ENCODE results near the gene HES6.

Gene HES6

DNA sequence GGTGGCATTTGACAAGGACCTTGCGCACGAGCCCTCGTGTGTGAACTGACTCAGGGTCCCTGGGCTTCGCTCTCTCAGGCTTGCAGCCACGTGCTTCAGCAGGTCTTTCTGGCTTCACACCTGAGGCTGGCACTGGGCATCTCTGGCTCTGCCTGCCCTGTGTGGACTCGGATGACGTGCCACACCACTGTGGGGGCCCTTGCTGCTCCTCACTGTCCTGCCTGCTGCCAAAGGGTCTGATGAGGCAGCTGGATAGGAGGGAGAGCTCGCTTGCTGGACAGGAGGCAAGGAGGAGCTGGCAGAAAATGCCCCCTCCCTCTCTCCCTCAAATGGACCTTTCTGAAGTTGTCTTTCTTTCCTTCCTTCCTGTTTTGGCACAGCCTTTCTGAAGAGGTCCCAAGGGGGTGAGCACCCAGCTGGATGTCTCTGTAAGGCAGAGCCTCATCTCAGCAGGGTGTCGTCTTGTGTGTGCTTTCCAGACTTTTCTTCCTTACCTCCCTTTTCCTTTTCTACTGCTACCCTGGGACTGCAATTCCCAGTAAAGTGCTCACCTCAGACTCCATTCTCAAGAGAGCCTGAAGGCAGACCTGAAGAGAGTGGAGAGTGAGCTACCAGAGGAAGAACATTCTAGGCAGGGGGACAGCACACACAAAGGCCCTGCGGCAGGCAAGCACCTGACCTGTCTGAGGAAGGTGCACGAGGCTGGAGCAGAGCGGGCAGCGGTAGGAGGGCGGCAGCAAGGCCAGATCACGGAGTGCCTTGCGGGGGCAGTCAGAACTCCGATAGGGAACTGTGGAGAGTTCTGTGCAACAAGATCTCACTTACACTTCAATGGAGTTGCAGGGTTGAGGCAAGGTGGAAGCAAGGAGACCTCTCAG lies 43.3 kb upstream of the HES6 start:
- no peak for TF ChIP-seq TAF1 (IDR thresholded peaks at IDR 0.05; ENCODE audit: borderline replicate concordance, insufficient read depth, low read length)
- no peak for TF ChIP-seq SIN3A (IDR thresholded peaks at IDR 0.05; ENCODE audit: borderline replicate concordance, insufficient read depth, low read length)
- TF ChIP-seq, protein P1, sequence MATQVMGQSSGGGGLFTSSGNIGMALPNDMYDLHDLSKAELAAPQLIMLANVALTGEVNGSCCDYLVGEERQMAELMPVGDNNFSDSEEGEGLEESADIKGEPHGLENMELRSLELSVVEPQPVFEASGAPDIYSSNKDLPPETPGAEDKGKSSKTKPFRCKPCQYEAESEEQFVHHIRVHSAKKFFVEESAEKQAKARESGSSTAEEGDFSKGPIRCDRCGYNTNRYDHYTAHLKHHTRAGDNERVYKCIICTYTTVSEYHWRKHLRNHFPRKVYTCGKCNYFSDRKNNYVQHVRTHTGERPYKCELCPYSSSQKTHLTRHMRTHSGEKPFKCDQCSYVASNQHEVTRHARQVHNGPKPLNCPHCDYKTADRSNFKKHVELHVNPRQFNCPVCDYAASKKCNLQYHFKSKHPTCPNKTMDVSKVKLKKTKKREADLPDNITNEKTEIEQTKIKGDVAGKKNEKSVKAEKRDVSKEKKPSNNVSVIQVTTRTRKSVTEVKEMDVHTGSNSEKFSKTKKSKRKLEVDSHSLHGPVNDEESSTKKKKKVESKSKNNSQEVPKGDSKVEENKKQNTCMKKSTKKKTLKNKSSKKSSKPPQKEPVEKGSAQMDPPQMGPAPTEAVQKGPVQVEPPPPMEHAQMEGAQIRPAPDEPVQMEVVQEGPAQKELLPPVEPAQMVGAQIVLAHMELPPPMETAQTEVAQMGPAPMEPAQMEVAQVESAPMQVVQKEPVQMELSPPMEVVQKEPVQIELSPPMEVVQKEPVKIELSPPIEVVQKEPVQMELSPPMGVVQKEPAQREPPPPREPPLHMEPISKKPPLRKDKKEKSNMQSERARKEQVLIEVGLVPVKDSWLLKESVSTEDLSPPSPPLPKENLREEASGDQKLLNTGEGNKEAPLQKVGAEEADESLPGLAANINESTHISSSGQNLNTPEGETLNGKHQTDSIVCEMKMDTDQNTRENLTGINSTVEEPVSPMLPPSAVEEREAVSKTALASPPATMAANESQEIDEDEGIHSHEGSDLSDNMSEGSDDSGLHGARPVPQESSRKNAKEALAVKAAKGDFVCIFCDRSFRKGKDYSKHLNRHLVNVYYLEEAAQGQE (IDR thresholded peaks at IDR 0.05; ENCODE audit: insufficient read depth in 1 of 2, low read depth in 2 of 2, low read length in 2 of 2): no peak
- TF ChIP-seq FOXP2 (optimal IDR thresholded peaks at IDR 0.05; ENCODE audit: borderline replicate concordance, extremely low read depth, extremely low read length, insufficient read depth): no peak
- no peak for TF ChIP-seq POLR2AphosphoS5 (IDR thresholded peaks at IDR 0.05; ENCODE audit: low read depth, low read length)

DNA sequence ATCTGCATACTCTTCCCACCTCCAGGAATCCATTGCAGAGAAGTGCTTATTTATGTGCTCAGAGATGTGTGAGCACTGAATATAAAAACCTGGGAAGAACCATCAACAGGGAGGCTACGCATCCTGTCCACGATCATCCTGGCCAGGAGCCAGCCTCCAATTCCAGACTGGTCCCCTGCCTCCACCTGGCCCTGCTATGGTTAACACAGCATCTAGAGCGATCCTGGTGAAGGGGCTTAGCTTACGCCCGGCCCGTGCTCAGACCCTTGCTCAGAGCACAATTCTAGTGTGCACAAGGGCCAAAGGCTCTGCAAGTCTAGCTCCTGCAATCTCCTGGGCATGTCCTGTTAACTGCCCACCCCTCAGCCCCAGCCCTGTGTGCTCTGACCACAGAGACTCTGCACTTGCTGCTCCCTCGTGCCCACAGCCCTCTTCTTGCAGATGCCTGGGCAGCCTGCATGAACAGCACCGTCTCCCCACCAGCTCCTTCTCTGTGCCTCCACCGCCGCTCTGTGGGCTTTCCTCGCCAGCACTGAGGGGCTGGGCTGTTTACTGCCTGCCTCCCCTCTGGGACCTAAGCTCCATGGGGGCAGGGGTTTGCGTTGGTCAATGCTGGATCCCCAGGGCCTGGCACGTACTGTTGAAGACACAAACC lies 42.1 kb upstream of the HES6 start:
- TF ChIP-seq SIN3A (IDR thresholded peaks at IDR 0.05; ENCODE audit: borderline replicate concordance, insufficient read depth, low read length) (no peak), POLR2AphosphoS5 (IDR thresholded peaks at IDR 0.05; ENCODE audit: low read depth, low read length) (no peak), FOXP2 (optimal IDR thresholded peaks at IDR 0.05; ENCODE audit: borderline replicate concordance, extremely low read depth, extremely low read length, insufficient read depth) (no peak)

DNA sequence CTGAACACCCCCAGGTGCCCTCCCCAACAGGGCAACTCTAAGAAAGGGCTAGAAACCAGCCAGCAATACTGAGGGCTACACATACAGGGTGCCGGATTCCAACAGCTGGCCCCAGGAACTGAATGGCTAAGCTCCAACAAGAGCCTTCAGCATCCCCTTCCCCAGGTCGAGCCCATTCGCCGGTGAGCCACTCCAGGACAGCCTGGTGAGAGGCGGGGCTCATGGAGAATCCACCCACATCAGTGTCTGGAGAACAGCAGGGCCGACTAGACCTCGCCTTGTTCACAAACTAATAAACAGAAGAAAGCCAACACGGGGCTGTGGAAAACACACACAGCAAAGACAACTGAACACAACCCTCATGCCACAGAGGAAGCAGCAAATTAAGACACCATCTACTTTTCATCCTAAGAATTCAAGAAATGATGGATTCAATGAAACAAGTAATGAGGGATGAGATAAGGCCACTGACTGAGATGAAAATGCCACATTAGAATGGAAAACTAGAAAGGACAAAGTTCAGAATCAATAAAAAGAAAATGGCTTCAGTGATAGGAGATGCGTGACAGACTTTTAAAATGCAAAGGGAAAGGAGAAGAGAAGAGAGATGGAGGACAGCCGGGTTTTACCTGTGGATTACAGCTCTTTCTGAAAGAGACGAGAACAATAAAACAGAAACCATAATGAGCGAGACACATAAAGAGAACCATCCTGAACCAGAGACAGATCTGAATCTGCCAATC lies 40.4 kb upstream of the HES6 start:
- TF ChIP-seq TAF1 (IDR thresholded peaks at IDR 0.05; ENCODE audit: borderline replicate concordance, insufficient read depth, low read length) (no peak), POLR2AphosphoS5 (IDR thresholded peaks at IDR 0.05; ENCODE audit: low read depth, low read length) (no peak), FOXP2 (optimal IDR thresholded peaks at IDR 0.05; ENCODE audit: borderline replicate concordance, extremely low read depth, extremely low read length, insufficient read depth) (no peak), SIN3A (IDR thresholded peaks at IDR 0.05; ENCODE audit: borderline replicate concordance, insufficient read depth, low read length) (no peak)
- TF ChIP-seq, protein P1 (IDR thresholded peaks at IDR 0.05; ENCODE audit: insufficient read depth in 1 of 2, low read depth in 2 of 2, low read length in 2 of 2): no peak

- TF ChIP-seq TAF1 (IDR thresholded peaks at IDR 0.05; ENCODE audit: borderline replicate concordance, insufficient read depth, low read length): no peak
- TF ChIP-seq POLR2AphosphoS5 (IDR thresholded peaks at IDR 0.05; ENCODE audit: low read depth, low read length): no peak
Measured at GRCh38 chr2:238279324-238279682, 39.5 kb upstream of the HES6 start.

DNA sequence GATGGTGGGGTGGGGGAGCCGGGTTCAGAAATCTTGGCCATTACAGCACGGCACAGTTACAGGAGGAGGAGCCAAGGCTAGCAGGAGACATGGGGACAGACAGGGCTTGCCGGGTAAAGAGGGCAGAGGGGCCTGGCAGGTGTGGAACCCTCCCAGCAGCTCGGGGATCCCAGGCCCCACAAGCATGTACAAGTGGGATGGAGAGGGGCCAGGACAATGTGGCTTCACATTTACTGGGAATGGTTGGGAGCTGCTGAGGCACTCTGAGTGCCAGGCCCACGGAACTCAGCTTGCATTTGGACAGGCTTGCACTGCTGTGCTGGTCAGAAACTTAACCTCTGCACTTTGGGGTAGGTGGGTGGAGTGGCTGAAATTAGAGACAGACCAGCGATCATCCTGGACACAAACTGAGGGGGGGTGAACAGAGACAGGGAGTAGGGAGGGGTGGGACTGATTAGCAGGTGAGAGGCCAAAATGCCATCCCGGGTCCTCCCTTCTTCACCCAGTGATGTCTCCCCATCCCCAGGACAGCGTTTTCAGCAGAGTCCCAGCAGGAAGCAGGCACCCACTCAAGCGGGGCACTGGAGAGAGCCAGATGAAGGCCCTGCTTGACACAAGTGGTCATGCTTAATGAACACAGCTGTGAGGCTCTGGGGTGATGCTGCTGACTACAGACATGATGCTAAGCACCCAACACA lies 38.9 kb upstream of the HES6 start:
- TF ChIP-seq FOXP2 (optimal IDR thresholded peaks at IDR 0.05; ENCODE audit: borderline replicate concordance, extremely low read depth, extremely low read length, insufficient read depth) (no peak), POLR2AphosphoS5 (IDR thresholded peaks at IDR 0.05; ENCODE audit: low read depth, low read length) (no peak), SIN3A (IDR thresholded peaks at IDR 0.05; ENCODE audit: borderline replicate concordance, insufficient read depth, low read length) (no peak), TAF1 (IDR thresholded peaks at IDR 0.05; ENCODE audit: borderline replicate concordance, insufficient read depth, low read length) (no peak)
- TF ChIP-seq, protein P1 (IDR thresholded peaks at IDR 0.05; ENCODE audit: insufficient read depth in 1 of 2, low read depth in 2 of 2, low read length in 2 of 2): no peak

Data from PFSK-1 (cell line).